Esophagus squamous epithelium (tissue), 5 donors: ENCODE data around the gene P4HTM. TPM values are rescaled to one million over a fixed set of nuclear protein-coding genes. Genes with fewer than 3 reads are reported as not detected.

Source experiments
- DNase-seq: peaks from one replicate; lab custom pipeline; 2025; lab: John Stamatoyannopoulos, UW
- H3K27ac ChIP-seq, 4 donors: fragments of 200-600 bp; sonication (generic); one replicate each; pipeline ENCODE4 v1.5.1; 2016 to 2019; ENCODE audit warnings: mild to moderate bottlenecking in 1 of 4
- H3K27me3 ChIP-seq, 4 donors: fragments of 200-600 bp; sonication (generic); 1 replicate in 3 of 4; 2 replicates in 1 of 4; pipeline versions ENCODE4 v1.5.1 to v1.6.0; 2017 to 2021; ENCODE audit warnings: antibody characterized with exemption in 1 of 4
- H3K36me3 ChIP-seq, 3 donors: fragments of 200-600 bp; sonication (generic); one replicate each; pipeline ENCODE4 v1.5.1; 2016 to 2019
- H3K4me1 ChIP-seq, 3 donors: fragments of 200-600 bp; sonication (generic); one replicate each; pipeline ENCODE4 v1.5.1; 2017 to 2019
- H3K4me3 ChIP-seq, 4 donors: fragments of 200-600 bp; sonication (generic); 1 replicate in 3 of 4; 2 replicates in 1 of 4; pipeline ENCODE4 v1.5.1; 2016 to 2019; ENCODE audit warnings: mild to moderate bottlenecking in 2 of 4, moderate library complexity in 1 of 4
- H3K9me3 ChIP-seq, 3 donors: fragments of 200-600 bp; sonication (generic); one replicate each; pipeline ENCODE4 v1.5.1; 2016 to 2019
- CTCF ChIP-seq, 6 experiments: fragments of 450-650 bp in 4 of 6; fragments of 200-600 bp in 2 of 6; sonication (generic) in 2 of 6; IDR thresholded peaks; one replicate each; pipeline ENCODE4 v1.5.1; 2016 to 2019; ENCODE audit warnings: antibody characterized with exemption in 6 of 6, mild to moderate bottlenecking in 4 of 6, moderate library complexity in 4 of 6
- POLR2A ChIP-seq, 4 donors: fragments of 450-650 bp; IDR thresholded peaks; one replicate each; pipeline ENCODE4 v1.6.1; 2017; ENCODE audit warnings: antibody characterized with exemption in 4 of 4, mild to moderate bottlenecking in 4 of 4, moderate library complexity in 3 of 4
- WGBS, 2 donors: methylation state at CpG; one replicate each; pipeline ENCODE4 v1.1.5; 2018; 5-methylcytosine and 5-hydroxymethylcytosine counted together
- intact Hi-C: fragments of 100-400 bp; cut with DNase I; formaldehyde crosslinking; loops from one replicate; pipeline ENCODE4 v1.15.0; 2022
- total RNA-seq, 4 donors: library from RNA; depleted of rRNA; stranded (reverse); fragments of >200 nt; gene quantifications; one replicate each; pipeline ENCODE4 v1.1.0, GENCODE V29; 2016
- donor health status: DM: yes; HTN: yes; CAD: no.

P4HTM gene
- total RNA-seq, 4 donors from 2014 or later: 5.7 to 28.1 (median 16.7) TPM

GRCh38 chr3:49029563-49029884, 39.5 kb downstream of the P4HTM start:
- no peaks in the 10 kb centered on the region for H3K9me3 ChIP-seq
- TF ChIP-seq POLR2A (IDR thresholded peaks at IDR 0.05) (no peak), CTCF (IDR thresholded peaks at IDR 0.05) (no peak)
- H3K27me3 ChIP-seq: no peaks in the 10 kb centered on the region
- intact Hi-C loops: loop anchor here (10.0 kb wide), 1 partner anchor 65 kb away; the partner anchor contains the start of gene QRICH1
- 0 to 3% methylated on average over 7 of the region's 7 CpGs for WGBS, 2 donors
- H3K4me1 ChIP-seq: peaks cover 12 to 52% (median 16%) of the 10 kb centered on the region in 3 donors
- peak overlapping the region; percentile 94 to 98 (median 96) for H3K27ac ChIP-seq
- H3K36me3 ChIP-seq: peaks cover 23 to 84% (median 46%) of the 10 kb centered on the region in 3 donors
- no peak for DNase-seq
- peak overlapping the region; percentile 69 to 85 (median 76) for H3K4me3 ChIP-seq

GRCh38 chr3:49030321-49030720, 40.3 kb downstream of the P4HTM start:
- intact Hi-C loops: no loop called here
- no peak overlapping the region for H3K4me3 ChIP-seq
- no peaks in the 10 kb centered on the region for H3K27me3 ChIP-seq
- no peak for TF ChIP-seq CTCF (IDR thresholded peaks at IDR 0.05)
- TF ChIP-seq POLR2A (IDR thresholded peaks at IDR 0.05): no peak
- no peak for DNase-seq
- 90% methylated on average over 6 of the region's 6 CpGs for WGBS, 2 donors
- no peaks in the 10 kb centered on the region for H3K9me3 ChIP-seq
- peak overlapping the region in 1 of 4 donors; percentile 98 for H3K27ac ChIP-seq
- H3K4me1 ChIP-seq: peaks cover 12 to 44% (median 16%) of the 10 kb centered on the region in 3 donors
- H3K36me3 ChIP-seq: peaks cover 21 to 84% (median 46%) of the 10 kb centered on the region in 3 donors

- no peak for TF ChIP-seq CTCF (IDR thresholded peaks at IDR 0.05)
- no peak for TF ChIP-seq POLR2A (IDR thresholded peaks at IDR 0.05)
- intact Hi-C loops: no loop called here
- Histone ChIP-seq H3K27me3 (no peaks in the 10 kb centered on the region), H3K4me3 (no peak overlapping the region), H3K36me3 (peaks cover 9 to 84% (median 33%) of the 10 kb centered on the region in 3 donors), H3K9me3 (no peaks in the 10 kb centered on the region), H3K27ac (no peak overlapping the region), H3K4me1 (peaks cover 12 to 21% (median 12%) of the 10 kb centered on the region in 3 donors)
- 70 to 85% methylated on average over 3 to 5 of the region's 6 CpGs for WGBS, 2 donors
- DNase-seq: no peak
Observed at GRCh38 chr3:49032646-49033304, 42.7 kb downstream of the P4HTM start.

- TF ChIP-seq POLR2A (IDR thresholded peaks at IDR 0.05) (no peak), CTCF (IDR thresholded peaks at IDR 0.05) (no peak)
- H3K27ac ChIP-seq: no peak overlapping the region
- 72 to 90% methylated on average over 2 of the region's 2 CpGs for WGBS, 2 donors
- no peak overlapping the region for H3K4me3 ChIP-seq
- no peaks in the 10 kb centered on the region for H3K9me3 ChIP-seq
- no peaks in the 10 kb centered on the region for H3K27me3 ChIP-seq
- DNase-seq: no peak
- intact Hi-C loops: no loop called here
- H3K36me3 ChIP-seq: peaks cover 9 to 99% (median 38%) of the 10 kb centered on the region in 3 donors
- H3K4me1 ChIP-seq: peaks cover 0 to 4% (median 0%) of the 10 kb centered on the region in 3 donors
Observed at GRCh38 chr3:49034650-49035049, 44.6 kb downstream of the P4HTM start.

- WGBS, 2 donors: 82 to 89% methylated on average over 3 of the region's 3 CpGs
- H3K27me3 ChIP-seq: no peaks in the 10 kb centered on the region
- no peaks in the 10 kb centered on the region for H3K4me1 ChIP-seq
- no peaks in the 10 kb centered on the region for H3K9me3 ChIP-seq
- H3K36me3 ChIP-seq: peaks cover 9 to 100% (median 38%) of the 10 kb centered on the region in 3 donors
- TF ChIP-seq POLR2A (IDR thresholded peaks at IDR 0.05) (no peak), CTCF (IDR thresholded peaks at IDR 0.05) (no peak)
- no peak overlapping the region for H3K4me3 ChIP-seq
- no peak overlapping the region for H3K27ac ChIP-seq
- intact Hi-C loops: no loop called here
- no peak for DNase-seq
Observed at GRCh38 chr3:49035281-49035680, 45.2 kb downstream of the P4HTM start.
